Spleen (tissue), 11 donors: ENCODE data around the gene TDRKH. TPM values are rescaled to one million over a fixed set of nuclear protein-coding genes. Genes with fewer than 3 reads are reported as not detected.

Experiments
- DNase-seq: peaks from one replicate; pipeline ENCODE4 v3.0.0-alpha.2; 2020
- H3K27ac ChIP-seq, 8 donors: fragments of 200-600 bp; sonication (generic) in 7 of 8; 1 replicate in 4 of 8; 2 replicates in 4 of 8; pipeline versions ENCODE4 v1.5.0 to v1.8.0; 2016 to 2021; ENCODE audit warnings: inconsistent platforms in 4 of 8, mild to moderate bottlenecking in 4 of 8, moderate library complexity in 1 of 8
- H3K27me3 ChIP-seq, 7 donors: fragments of 200-600 bp; sonication (generic) in 6 of 7; replicated peaks in 1 of 7; 1 replicate in 4 of 7; 2 replicates in 3 of 7; pipeline versions ENCODE4 v1.5.0 to v1.8.0; 2016 to 2021; ENCODE audit warnings: inconsistent platforms in 3 of 7, mild to moderate bottlenecking in 1 of 7
- H3K36me3 ChIP-seq, 6 donors: fragments of 200-600 bp; sonication (generic) in 5 of 6; 1 replicate in 4 of 6; 2 replicates in 2 of 6; pipeline versions ENCODE4 v1.5.0 to v1.8.0; 2016 to 2021; ENCODE audit warnings: inconsistent platforms in 2 of 6
- H3K4me1 ChIP-seq, 6 donors: fragments of 200-600 bp; sonication (generic) in 5 of 6; 1 replicate in 3 of 6; 2 replicates in 3 of 6; pipeline versions ENCODE4 v1.5.0 to v1.8.0; 2016 to 2021; ENCODE audit warnings: inconsistent platforms in 3 of 6
- H3K4me3 ChIP-seq, 8 donors: fragments of 200-600 bp; sonication (generic) in 7 of 8; 1 replicate in 4 of 8; 2 replicates in 4 of 8; pipeline versions ENCODE4 v1.5.0 to v1.8.0; 2016 to 2021; ENCODE audit warnings: inconsistent platforms in 4 of 8, mild to moderate bottlenecking in 4 of 8, moderate library complexity in 2 of 8
- H3K9me3 ChIP-seq, 8 donors: fragments of 200-600 bp; sonication (generic) in 7 of 8; 1 replicate in 4 of 8; 2 replicates in 4 of 8; pipeline versions ENCODE4 v1.5.0 to v1.8.0; 2016 to 2021; ENCODE audit warnings: inconsistent platforms in 4 of 8
- CTCF ChIP-seq, 11 experiments: fragments of 200-600 bp in 7 of 11; fragments of 450-650 bp in 4 of 11; sonication (generic) in 4 of 11; IDR thresholded peaks in 8 of 11; conservative IDR thresholded peaks in 3 of 11; 1 replicate in 7 of 11; 2 replicates in 4 of 11; pipeline versions ENCODE4 v1.4.0 to v1.8.0; 2016 to 2021; ENCODE audit warnings: antibody characterized with exemption in 11 of 11, inconsistent platforms in 4 of 11, mild to moderate bottlenecking in 1 of 11
- POLR2A ChIP-seq, 3 donors: fragments of 450-650 bp; IDR thresholded peaks; one replicate each; pipeline ENCODE4 v1.5.1; 2017; ENCODE audit warnings: antibody characterized with exemption in 3 of 3, mild to moderate bottlenecking in 1 of 3
- POLR2AphosphoS5 ChIP-seq, 3 donors: sonication (generic); formaldehyde crosslinking; IDR thresholded peaks; one replicate each; pipeline ENCODE4 v1.5.1; 2017; ENCODE audit warnings: antibody characterized with exemption in 3 of 3
- WGBS, 5 donors: extraction: QIAGEN DNeasy Blood & Tissue Kit in 3 of 5; methylation state at CpG; one replicate each; pipeline versions ENCODE4 v1.1.5 to v1.1.7; 2013 to 2018; 5-methylcytosine and 5-hydroxymethylcytosine counted together
- intact Hi-C: fragments of 100-400 bp; cut with DNase I; formaldehyde crosslinking; loops from one replicate; pipeline ENCODE4 v1.15.0; 2023; ENCODE audit warnings: low total_unique reads
- polyA plus RNA-seq, 3 donors: library from polyadenylated mRNA; stranded (reverse); fragments of 200-250 nt; gene quantifications; one replicate each; pipeline ENCODE4 v1.2.1, GENCODE V29; 2013
- total RNA-seq, 7 donors: library from RNA; depleted of rRNA in 3 of 7; stranded (reverse); fragments of >200 nt in 3 of 7; fragmentation: NEBNext Ultra II Directional in 4 of 7; extraction: Animal tissue kit (Norgen Biotek cat#: 25700) in 4 of 7; gene quantifications; one replicate each; pipeline versions ENCODE4 v1.1.0 to v1.2.1, GENCODE V29; 2016 to 2021
- donor health status: healthy with polysubstance abuse.
- donor health status: DM: no; HTN: no; CAD: no; lungs with moderate emphysema.
- donor health status: DM: no; HTN: no; CAD: no.
- donor health status: Bipolar disorder and iron deficiency.
- donor health status: healthy.
- donor health status: DM: no; HTN: no; CAD: no.
- donor health status: DM: yes; HTN: yes; CAD: no.

TDRKH gene
- total and polyA plus RNA-seq, 10 donors: 3.1 to 21.6 (median 12.5) TPM

DNA sequence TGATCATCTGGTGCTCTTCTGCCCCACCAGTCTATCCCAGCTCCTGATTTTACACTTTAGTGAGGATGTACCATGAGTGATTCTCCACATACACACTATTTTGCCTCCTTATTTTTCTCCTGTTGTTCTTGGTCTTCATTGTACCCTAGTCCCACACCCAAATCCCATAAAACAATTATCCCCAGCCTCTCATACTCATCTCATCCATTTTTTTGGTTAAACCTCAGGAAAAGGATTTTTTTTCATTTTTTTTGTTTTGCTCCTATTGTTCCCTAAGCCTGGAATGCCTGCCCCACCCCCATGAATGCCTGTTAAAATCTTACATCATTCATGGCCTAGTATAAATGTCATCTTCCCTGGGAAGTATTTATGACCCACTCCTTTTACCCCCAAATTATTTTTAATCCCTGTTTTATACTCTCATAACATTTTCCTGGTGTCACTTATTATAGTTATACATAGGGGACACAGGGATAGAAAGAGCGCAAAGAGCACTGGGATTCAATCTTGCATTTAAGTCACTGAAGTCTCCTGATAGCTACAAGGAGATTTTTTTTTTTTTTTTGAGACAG lies 19.8 kb upstream of the TDRKH start:
- TF ChIP-seq POLR2A (IDR thresholded peaks at IDR 0.05) (no peak), CTCF (IDR thresholded peaks at IDR 0.05 in 8 of 11, conservative IDR thresholded peaks at IDR 0.05 in 3 of 11) (no peak), POLR2AphosphoS5 (IDR thresholded peaks at IDR 0.05) (no peak)

GRCh38 chr1:151809290-151809984 lies 19.1 kb upstream of the TDRKH start:
- Histone ChIP-seq H3K27ac (no peak overlapping the region), H3K4me1 (peaks cover 0 to 1% (median 0%) of the 10 kb centered on the region in 6 donors), H3K27me3 (no peaks in the 10 kb centered on the region), H3K9me3 (no peaks in the 10 kb centered on the region), H3K36me3 (no peaks in the 10 kb centered on the region), H3K4me3 (no peak overlapping the region)
- TF ChIP-seq CTCF (IDR thresholded peaks at IDR 0.05 in 8 of 11, conservative IDR thresholded peaks at IDR 0.05 in 3 of 11) (no peak), POLR2AphosphoS5 (IDR thresholded peaks at IDR 0.05) (no peak), POLR2A (IDR thresholded peaks at IDR 0.05) (no peak)
- WGBS, 5 donors: 68 to 80% (median 75%) methylated on average over 8 of the region's 8 CpGs
- intact Hi-C loops: no loop called here
- no peak for DNase-seq

More for the DNA sequence above, 19.8 kb upstream of the TDRKH start:
- no peak overlapping the region for H3K4me3 ChIP-seq
- DNase-seq: no peak
- intact Hi-C loops: no loop called here
- no peaks in the 10 kb centered on the region for H3K9me3 ChIP-seq
- H3K36me3 ChIP-seq: no peaks in the 10 kb centered on the region
- H3K27ac ChIP-seq: no peak overlapping the region
- H3K27me3 ChIP-seq: no peaks in the 10 kb centered on the region
- WGBS, 5 donors: 96 to 97% (median 97%) methylated on average over 1 of the region's 1 CpG
- peaks cover 0 to 7% (median 2%) of the 10 kb centered on the region in 6 donors for H3K4me1 ChIP-seq

DNA sequence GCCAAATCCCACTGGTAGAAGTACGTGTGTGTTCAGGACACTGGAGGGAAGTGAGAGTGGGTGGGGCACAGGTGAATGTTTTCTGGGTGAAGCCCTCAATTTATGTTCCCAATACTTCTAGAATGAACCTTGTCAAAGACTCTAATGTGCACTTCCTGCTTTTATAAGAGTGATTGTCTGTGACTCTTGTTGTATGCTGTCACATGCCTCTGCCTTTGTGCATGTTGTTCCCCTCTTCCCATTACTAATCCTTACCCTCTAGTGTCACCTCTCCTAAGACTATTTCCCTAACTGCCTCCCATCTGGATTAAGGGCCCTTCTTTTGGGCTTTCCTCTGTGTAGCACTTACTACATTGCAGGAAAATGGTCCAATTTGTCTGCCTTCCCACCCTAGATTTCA lies 17.5 kb upstream of the TDRKH start:
- TF ChIP-seq POLR2A (IDR thresholded peaks at IDR 0.05): no peak
- no peak for TF ChIP-seq CTCF (IDR thresholded peaks at IDR 0.05 in 8 of 11, conservative IDR thresholded peaks at IDR 0.05 in 3 of 11)
- no peak for TF ChIP-seq POLR2AphosphoS5 (IDR thresholded peaks at IDR 0.05)
- Histone ChIP-seq H3K27ac (no peak overlapping the region), H3K36me3 (no peaks in the 10 kb centered on the region), H3K4me3 (no peak overlapping the region), H3K9me3 (no peaks in the 10 kb centered on the region), H3K27me3 (no peaks in the 10 kb centered on the region), H3K4me1 (no peaks in the 10 kb centered on the region)
- no peak for DNase-seq
- 32 to 67% (median 45%) methylated on average over 1 of the region's 1 CpG for WGBS, 5 donors
- intact Hi-C loops: no loop called here

- 79 to 90% (median 87%) methylated on average over 5 of the region's 5 CpGs for WGBS, 5 donors
- H3K27ac ChIP-seq: no peak overlapping the region
- H3K36me3 ChIP-seq: no peaks in the 10 kb centered on the region
- H3K27me3 ChIP-seq: peaks cover 0 to 3% (median 0%) of the 10 kb centered on the region in 7 donors
- H3K4me3 ChIP-seq: no peak overlapping the region
- TF ChIP-seq POLR2AphosphoS5 (IDR thresholded peaks at IDR 0.05) (no peak), CTCF (IDR thresholded peaks at IDR 0.05 in 8 of 11, conservative IDR thresholded peaks at IDR 0.05 in 3 of 11) (no peak), POLR2A (IDR thresholded peaks at IDR 0.05) (no peak)
- intact Hi-C loops: no loop called here
- H3K4me1 ChIP-seq: no peaks in the 10 kb centered on the region
- DNase-seq: no peak
- H3K9me3 ChIP-seq: no peaks in the 10 kb centered on the region
Observed at GRCh38 chr1:151807131-151807530, 16.8 kb upstream of the TDRKH start.
